ENCODE measurements around the gene SLC35F5.

- no peak for TF ChIP-seq POLR2A (IDR thresholded peaks at IDR 0.05)
- TF ChIP-seq CTCF (IDR thresholded peaks at IDR 0.05), result no peak
- no peak for TF ChIP-seq POLR2AphosphoS5 (IDR thresholded peaks at IDR 0.05)
These were observed 16.6 kb downstream of the SLC35F5 start for GRCh38 chr2:113739849-113740248.

Data from breast epithelium (tissue), 3 donors.